Activated CD4-positive, alpha-beta T cell treated with anti-CD3 and anti-CD28 coated beads, Interleukin-2, amount 50 U/mL, for 4 hours (primary cell): Measurements from ENCODE around the gene SEMA4D.
A peak's percentile ranks its signal among the peaks of the same experiment; 100 is the strongest.
"Not testable (repeated sequence)": the region's sequence is repeated elsewhere in the genome, so short reads cannot be mapped to it uniquely, and the experiment has no call there.

Source experiments
- DNase-seq, 2 experiments: peaks; one replicate each; pipeline ENCODE4 v3.0.0-alpha.2; 2020

Gene SEMA4D

DNA sequence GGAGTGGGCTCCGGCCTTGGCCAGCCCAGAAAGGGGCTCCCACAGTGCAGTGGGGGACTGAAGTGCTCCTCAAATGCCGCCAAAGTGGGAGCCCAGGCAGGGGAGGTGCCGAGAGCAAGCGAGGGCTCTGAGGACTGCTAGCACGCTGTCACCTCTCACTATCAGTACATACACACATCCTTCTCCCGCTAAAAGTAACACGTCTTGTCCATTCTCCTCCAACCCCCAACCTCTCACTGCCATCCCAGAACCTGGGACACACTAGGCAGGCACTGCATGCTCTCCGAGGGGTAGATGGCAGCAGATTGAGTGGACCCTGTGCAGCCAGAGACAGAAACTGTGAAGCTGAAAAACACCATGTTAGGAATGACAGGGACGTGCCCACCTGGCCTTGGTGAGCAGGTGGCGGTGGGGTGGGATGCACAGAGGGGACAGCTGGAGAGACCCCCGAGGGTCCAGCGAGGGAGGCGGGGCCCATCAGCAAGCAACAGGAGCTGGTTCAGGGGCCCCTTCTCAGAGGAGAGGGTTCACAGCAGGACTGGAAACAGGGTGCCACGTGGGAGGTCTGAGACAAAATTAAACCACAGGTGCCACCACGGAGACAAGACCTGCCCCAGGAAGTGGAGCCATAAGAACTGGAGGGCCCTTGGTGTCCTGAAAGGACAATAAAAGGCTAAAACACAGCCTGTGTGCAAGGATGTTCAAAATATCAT lies 16.9 kb downstream of the SEMA4D start:
- no peak for DNase-seq

DNA sequence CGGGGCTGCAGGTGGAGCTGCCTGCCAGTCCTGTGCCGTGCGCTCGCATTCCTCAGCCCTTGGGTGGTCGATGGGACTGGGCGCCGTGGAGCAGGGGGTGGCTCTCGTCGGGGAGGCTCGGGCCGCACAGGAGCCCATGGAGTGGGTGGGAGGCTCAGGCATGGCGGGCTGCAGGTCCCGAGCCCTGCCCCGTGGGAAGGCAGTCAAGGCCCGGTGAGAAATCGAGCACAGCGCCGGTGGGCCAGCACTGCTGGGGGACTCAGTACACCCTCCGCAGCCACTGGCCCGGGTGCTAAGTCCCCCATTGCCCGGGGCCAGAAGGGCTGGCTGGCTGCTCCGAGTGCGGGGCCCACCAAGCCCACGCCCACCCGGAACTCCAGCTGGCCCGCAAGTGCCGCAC lies 17.5 kb downstream of the SEMA4D start:
- DNase-seq = not testable (repeated sequence)

DNA sequence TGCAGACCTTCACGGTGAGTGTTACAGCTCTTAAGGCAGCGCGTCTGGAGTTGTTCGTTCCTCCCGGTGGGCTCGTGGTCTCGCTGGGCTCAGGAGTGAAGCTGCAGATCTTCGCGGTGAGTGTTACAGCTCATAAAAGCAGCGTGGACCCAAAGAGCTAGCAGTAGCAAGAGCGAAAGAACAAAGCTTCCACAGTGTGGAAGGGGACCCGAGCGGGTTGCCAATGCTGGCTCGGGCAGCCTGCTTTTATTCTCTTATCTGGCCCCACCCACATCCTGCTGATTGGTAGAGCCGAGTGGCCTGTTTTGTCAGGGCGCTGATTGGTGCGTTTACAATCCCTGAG lies 18.3 kb downstream of the SEMA4D start:
- DNase-seq = not testable (repeated sequence)

DNA sequence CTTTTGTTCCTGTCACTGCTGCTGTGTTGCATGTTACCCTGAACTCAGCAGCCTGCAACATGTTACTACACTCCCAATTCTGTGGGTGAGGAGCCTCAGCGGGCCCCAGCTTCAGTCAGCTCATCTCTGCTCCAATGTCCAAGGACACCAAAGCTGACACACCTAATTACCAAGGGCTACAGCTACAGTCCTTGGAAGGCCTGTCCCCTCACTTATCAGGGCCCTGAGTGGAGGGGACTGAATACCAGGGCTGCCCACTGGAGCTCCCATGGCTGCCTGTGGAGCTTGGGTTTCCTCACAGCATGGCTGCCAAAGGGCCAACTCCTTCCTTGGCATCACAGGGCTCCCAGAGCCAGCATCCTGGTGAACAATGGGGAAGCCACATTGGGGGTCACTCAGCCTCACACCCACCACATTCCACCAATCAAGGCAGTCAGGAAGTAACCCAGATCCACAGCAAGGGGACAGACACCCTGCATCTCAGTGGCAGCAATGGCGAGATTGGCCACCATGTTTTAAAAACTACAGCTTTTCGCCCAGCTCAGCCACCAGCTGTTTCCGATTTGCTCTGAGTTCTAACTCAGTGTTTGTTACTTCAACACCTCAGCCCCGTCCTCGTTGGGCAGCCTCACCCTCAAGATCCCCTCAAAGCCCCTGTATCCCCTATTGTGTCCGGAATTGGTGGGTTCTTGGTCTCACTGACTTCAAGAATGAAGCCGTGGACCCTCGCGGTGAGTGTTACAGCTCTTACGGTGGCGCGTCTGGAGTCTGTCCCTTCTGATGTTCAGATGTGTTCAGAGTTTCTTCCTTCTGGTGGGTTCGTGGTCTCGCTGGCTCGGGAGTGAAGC lies 18.9 kb downstream of the SEMA4D start:
- DNase-seq = no peak

DNA sequence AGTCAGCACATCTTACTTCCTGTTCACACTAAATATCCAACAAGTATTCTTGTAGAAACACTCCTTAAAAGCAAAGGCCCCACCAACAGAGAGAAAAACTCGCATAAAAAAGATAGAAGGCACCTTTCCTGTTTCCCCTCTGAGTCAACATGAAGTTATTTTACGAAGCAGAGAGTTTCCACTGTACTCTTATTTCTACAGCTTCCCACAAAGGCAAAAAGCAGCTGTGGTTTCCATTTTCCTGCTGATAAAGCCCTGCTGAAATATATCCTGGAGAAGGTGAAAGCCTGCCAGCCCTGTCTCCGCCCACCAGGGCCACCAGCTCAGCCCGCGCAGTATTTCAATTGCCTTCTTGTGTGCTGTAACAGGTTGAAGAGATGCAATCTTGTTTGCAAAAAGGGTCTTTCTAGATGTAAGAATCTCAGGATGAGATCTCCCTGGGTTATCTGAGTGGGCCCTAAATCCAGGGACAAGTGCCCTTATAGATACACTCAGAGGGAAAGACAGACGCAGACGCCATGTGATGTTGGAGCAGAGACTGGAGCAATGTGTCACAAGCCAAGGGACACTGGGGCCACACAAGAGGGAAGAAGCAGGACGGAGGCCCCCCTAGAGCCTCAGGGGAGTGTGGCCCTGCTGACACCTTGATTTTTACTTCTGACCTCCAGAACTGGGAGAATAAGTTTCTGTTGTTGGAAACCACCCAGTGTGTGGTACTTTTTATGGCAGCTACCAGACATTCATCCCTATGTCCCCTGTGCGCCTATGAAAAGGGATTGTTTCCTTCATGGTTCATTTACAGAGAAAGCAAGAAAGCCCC lies 19.9 kb downstream of the SEMA4D start:
- DNase-seq = peak; percentile 58 to 63

DNA sequence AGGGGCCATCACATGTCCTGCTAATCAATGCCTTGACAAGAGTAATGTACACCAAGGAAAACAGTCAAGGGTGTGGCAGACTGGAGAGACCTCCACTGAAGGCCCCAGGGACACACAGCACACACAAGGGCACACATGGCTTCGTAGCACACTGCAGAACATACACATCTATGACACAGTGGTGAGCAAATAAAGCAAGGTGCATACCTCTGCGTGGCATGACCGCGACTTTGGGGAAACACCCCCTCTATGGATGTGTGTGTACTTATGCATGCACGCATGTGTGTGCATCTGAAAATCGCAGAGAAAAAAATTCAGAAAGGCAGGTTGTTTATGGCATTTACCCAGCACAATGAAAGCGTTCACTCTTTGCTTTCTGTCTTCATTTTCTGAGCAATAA lies 20.5 kb downstream of the SEMA4D start:
- no peak for DNase-seq

DNA sequence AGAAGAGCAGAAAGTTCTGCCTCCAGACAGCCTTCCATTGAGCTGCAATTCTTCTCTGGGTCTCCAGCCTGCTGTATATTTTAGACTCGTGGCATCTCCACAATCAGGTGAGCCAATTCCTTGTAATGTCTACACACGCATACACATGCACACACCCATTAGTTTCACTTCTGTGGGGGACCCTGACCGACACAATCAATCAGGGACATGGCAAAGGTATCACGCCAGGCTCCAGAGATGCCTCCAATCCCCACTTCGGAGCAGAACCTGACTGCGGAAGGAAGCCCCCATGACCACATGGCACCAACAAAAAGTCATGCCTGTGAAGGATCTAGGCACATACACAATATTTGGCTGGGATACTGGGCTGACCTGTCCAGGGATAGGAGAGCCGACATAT lies 21.4 kb downstream of the SEMA4D start:
- DNase-seq = no peak

DNA sequence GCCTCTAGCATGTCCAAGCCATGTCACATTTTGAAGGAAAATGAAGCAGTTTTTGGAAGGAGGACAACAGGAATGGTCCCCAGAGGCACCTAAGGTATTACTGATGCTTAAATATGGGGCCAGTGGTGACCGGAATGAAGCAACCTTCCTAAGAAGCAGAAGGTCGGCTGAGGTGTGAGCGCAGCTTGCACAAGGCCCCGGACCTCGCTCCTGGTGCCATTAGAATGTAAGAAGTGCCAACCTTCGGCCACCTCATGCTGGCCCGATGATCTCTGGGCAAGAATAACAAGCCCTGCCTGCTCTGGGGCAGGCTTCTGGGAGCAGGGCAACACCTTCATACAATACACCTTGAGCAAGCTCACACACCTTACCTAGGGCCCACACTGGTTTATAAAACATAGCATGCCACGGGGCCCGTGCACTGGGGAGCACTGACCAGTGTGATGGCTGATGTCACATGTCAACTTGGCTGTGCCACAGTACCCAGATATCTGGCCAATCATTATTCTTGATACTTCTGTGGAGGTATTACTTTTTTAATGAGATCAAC lies 21.9 kb downstream of the SEMA4D start:
- DNase-seq = no peak

DNA sequence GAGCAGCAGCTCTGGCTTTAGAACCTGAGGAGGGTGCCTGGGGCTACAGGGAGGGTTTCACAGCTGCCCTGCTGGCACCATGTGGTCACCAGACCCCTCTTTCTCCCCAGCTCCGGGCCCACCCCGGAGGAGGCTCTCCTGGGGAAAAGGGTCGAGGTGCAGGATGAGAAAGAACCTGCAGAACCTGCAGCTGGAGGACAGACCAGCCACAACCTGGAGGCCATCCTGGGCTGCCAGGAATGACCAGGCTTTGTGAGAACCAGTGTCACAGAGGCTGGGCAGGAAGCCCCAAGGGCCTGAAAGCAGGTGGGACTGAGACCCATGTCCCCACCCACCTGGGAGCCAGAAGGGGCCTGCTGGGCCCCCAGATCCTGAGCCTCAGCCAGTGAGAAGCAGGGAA lies 23.0 kb downstream of the SEMA4D start:
- no peak for DNase-seq

DNA sequence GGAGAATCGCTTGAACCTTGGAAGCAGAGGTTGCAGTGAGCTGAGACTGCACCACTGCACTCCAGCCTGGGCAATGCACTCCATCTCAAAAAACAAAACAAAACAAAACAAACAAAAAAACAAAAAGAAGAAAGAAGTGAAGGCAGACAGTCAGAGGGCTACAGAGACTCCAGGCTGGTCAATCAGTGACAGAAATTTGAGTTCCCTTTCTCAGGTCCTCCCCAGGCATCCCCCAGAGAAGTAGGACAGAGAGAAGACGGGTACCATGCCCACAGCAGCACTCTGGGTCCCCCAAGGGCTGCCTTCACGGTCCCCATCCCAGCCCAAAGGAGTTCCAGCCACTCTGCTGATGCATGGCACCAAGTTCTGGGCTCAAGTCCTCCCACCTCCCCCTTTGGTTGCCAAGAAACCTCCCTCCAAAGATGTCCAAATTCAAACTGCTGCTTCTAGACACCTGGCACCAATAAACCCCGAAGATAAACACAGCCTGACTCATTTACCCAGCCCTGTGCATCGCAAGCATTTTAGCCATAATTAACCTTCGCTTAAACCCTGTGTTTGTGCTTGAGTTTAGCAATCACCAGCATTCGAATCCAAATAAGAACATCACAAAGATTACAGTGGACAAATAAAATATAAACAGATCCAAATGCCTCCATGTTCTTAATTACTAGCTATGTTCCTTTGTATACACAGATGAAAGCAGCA lies 24.0 kb downstream of the SEMA4D start:
- DNase-seq = no peak

DNA sequence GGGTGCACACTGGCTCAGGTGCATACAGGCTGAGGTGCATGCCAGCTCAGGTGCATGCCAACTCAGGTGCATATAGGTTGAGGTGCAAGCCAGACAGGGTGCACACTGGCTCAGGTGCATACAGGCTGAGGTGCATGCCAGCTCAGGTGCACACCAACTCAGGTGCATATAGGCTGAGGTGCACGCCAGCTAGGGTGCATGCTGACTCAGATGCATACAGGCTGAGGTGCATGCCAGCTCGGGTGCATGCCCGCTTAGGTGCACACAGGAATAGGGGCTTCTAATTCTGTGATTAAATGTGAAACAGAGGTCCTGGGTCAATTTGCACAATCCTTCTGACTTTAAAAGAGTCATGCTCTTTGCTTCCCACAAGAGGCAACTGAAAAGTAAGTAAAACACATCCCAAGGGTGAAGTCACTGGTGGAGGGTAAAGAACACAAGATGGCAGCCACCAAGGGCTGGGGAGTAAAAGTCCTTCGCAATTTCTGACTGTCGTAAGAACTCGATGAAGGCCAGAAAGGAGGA lies 26.1 kb downstream of the SEMA4D start:
- DNase-seq = not testable (repeated sequence)

DNA sequence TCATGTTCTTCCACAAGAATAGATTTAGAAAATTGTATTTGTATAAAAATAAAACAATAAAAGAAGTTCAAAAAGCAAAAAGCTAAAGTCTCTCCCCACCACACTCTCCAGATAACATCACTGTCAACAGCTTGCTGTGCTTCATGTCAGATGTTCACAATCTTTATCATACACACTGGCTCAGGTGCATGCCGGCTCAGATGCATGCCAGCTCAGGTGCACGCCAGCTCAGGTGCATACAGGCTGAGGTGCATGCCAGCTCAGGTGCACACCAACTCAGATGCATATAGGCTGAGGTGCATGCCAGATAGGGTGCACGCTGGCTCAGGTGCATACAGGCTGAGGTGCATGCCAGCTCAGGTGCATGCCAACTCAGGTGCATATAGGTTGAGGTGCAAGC lies 26.5 kb downstream of the SEMA4D start:
- no peak for DNase-seq

DNA sequence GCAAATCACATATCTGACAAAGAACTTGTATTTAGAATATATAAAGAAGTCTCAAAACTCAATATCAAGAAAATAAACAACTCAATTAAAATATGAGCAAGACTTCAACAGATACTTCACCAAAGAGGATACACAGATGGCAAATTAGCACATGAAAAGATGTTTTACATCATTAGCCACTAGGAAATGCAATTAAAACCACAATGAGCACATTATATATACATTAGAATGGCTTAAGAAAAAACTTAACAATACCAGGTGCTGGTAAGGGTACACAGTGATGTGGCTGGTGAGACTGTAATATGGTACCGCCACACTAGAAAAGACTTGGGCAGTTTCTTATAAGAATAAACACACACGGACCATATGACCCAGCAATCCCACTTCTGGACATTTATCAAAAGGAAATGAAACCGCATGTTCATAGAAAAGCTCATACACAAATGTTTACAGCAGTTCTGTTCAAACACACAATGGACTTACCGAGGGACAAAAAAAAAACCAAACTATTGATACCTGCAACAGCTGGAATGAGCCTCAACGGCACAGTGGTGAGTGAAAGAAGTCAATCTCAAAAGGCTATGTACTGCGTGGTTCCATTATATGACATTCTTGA lies 27.6 kb downstream of the SEMA4D start:
- no peak for DNase-seq

DNA sequence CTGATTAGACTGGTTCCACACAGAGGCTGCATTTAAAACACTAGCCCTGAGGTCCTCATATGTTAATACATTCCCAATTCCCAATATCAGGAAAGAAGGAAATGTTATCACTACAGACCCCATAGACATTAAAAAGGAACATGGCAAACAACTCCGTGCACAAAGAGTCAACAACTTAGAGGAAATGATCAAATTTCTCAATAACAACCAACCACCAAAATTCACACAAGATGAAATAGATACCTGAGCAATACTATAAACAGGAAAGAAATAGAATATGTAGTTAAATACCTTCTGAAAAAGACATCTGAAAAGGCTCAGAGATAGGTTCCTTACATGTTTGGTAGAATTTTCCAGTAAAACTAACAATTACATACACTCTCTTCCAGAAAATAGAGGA lies 28.9 kb downstream of the SEMA4D start:
- DNase-seq = no peak

DNA sequence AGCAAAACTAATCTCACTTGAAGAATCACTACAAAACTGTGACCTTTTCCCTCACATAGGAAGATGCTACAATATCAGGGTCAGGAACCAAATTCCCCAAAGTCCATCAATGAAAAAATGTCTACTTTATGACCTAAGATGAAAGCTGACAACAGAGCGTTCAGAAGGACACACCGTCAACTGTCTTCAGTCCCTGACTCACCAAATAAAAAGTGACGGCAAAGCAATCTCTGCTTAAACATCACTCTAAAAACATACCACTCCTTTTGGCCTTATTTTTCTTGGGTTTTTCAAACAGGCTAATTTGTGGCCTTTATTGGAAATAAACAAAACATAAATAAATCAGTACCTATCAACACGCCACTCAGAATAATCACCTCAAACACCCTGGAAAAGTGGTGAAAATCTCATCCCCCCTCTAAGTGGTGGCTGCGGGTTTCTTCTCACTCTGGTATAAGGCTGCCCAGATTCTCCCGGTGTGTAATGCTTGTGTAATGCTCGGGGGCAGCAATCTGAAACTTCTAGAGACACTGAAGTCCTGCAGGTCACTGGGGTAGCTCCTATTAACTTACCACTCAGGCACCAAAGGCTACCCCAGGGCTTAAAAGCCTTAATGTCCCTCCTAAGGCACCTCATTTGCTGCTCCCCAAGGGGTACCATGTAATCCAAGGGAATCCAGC lies 29.5 kb downstream of the SEMA4D start:
- no peak for DNase-seq

DNA sequence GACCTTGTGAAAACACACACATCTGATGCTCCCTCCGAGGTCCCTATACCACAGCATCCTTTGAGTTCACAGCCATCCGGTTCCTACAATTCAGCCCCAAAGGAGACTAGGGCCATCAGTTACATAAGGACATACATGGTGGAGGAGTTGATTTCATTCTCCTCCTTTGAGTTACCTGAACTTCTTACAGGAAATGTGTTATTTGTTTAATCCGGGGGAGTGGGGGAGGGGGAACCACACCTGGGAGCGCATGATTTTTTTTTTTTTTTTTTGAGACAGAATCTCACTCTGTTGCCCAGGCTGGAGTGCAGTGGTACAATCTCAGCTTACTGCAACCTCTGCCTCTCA lies 30.7 kb downstream of the SEMA4D start:
- DNase-seq = no peak

DNA sequence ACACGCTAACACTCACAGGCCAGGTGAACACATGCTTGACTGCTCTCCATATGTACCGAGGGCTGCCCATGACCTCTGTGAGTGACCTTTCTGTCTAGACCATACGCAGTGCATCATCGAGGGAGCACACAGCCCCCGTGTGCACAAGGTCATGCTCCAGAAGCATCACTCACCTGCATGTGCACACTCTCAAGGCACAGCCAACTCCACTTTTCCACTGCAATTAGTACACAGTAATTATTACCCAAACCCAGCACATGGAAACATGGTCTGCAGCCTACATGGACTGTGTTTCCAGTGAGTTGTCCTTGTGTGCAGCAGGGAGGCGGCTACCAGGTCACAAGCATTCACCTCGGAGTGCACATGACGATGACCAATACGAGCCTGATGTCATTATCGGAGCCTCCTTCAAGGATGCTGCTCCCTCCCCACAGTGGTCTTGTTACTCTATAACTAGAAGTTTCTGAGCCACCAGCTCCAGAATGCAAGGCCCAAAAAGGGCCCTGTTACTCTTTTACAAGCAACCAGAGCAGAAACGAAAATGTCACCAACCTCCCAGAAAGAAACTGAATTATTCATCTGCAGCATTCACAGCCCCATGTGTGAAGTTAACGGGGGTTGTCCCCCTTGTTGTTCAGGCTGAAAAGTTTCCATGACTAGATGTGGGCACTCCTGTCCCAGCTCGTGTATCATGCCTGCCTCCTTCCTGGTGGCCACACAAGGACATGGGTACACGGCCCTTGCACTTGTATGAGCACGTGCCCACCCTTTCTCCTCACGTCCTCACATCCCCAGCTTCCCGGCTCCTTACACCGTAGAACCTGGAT lies 31.2 kb downstream of the SEMA4D start:
- peak in 1 of 2 experiments; percentile 34 for DNase-seq

DNA sequence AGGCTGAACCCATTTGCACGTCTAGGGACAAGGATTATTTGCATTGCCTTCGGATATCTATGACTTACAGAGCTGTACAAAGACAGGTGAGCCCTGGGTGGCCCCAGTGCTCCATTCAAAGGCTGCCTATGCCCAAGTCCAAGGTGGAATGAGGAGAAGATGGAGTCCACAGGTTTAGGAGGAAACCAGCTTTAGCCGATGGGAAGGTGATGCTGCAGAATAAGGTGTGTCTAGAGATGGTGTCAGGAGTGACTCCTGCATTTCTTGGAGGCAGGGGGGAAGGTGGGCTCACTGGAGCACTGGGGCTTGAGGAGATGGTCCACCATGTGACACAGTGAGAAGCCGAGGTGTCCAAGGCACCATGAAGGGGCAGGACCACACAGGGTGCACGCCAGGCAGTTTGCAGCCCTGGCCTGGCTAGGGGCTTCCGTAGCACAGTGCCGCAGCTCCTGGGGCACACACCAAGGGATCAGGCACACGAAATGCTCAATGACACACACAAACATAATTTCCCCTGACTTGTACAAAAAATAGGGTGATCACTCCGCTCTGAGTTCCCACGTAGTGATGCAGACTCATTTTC lies 32.1 kb downstream of the SEMA4D start:
- no peak for DNase-seq

DNA sequence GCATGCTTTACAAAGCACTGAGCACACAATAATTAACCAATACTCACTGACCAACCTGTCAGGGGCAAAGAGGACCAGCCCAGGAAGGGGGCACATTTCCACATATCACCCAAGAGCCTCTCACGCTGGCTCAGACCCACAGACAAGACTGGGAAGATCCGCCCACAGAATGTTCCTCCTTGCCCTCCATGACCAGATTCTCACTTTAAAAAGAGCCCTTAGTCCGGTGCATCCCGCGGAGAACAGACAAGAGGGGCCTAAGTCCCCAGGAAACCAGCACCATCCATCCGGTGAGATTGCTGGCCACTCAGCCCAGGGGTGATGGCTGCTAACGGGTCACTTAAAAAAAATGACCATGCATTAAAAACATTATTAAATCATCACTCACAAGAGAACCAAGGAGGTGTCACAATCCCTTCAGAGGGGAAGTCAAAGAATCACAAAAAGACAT lies 32.9 kb downstream of the SEMA4D start:
- no peak for DNase-seq

DNA sequence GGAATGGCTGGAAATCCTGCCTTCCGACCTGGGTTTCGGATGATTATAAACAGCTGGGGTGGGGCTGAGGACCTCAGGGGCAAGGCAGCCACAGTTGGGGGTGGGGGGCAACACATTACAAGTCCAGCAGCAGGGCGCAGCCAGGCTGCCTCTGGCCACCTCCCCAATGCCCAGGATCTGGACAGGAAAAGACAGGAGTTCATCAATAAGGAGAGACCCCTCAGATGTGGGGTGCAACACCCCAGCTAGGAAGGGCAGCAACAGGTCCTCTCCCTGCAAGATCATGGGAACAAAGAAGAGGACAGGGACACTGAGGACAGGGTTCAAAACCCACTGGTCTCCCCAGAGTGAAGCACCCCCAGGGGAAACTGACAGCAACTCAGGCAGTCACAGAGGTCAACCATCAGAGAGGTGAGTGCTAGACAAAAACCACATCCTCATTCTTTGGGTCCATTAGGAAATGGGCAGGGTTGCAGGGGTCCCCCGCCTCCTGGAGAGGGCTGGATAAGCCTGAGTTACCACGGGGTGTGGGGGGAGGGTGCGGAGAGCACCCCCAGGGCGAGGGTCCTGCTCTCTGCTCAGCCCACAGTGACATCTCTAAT lies 33.5 kb downstream of the SEMA4D start:
- no peak for DNase-seq
